NCI-H2081 (cell line): ENCODE data around the gene RAPGEF3.

ENCODE experiments used
- DNase-seq, 2 experiments: peaks; one replicate each; lab custom pipeline; 2025; lab: John Stamatoyannopoulos, UW

Gene RAPGEF3

GRCh38 chr12:47742253-47742825 is 16.3 kb downstream of the RAPGEF3 start:
- no peak for DNase-seq

GRCh38 chr12:47741340-47741703 is 17.4 kb downstream of the RAPGEF3 start:
- DNase-seq: peak; percentile 91 to 93

- no peak for DNase-seq
Measured at GRCh38 chr12:47740606-47741339, 17.9 kb downstream of the RAPGEF3 start.

- no peak for DNase-seq
Measured at GRCh38 chr12:47739979-47740378, 18.7 kb downstream of the RAPGEF3 start.

- no peak for DNase-seq
Measured at GRCh38 chr12:47739297-47739696, 19.4 kb downstream of the RAPGEF3 start.

GRCh38 chr12:47737936-47738594 is 20.6 kb downstream of the RAPGEF3 start:
- no peak for DNase-seq

- no peak for DNase-seq
Measured at GRCh38 chr12:47736877-47737676, 21.6 kb downstream of the RAPGEF3 start.

GRCh38 chr12:47736216-47736615 is 22.5 kb downstream of the RAPGEF3 start:
- no peak for DNase-seq

- no peak for DNase-seq
Measured at GRCh38 chr12:47735649-47736048, 23.0 kb downstream of the RAPGEF3 start.

- DNase-seq: no peak
Measured at GRCh38 chr12:47734725-47735480, 23.8 kb downstream of the RAPGEF3 start.

- DNase-seq: no peak
Measured at GRCh38 chr12:47733142-47733541, 25.5 kb downstream of the RAPGEF3 start.

GRCh38 chr12:47732504-47732903 is 26.2 kb downstream of the RAPGEF3 start:
- DNase-seq: no peak

GRCh38 chr12:47731723-47732122 is 27.0 kb downstream of the RAPGEF3 start:
- no peak for DNase-seq

GRCh38 chr12:47730341-47730744 is 28.3 kb downstream of the RAPGEF3 start:
- DNase-seq: no peak

GRCh38 chr12:47729233-47729632 is 29.4 kb downstream of the RAPGEF3 start:
- no peak for DNase-seq

GRCh38 chr12:47725893-47726292 is 32.8 kb downstream of the RAPGEF3 start:
- DNase-seq: no peak

GRCh38 chr12:47725091-47725772 is 33.4 kb downstream of the RAPGEF3 start, which contains the start of gene ENDOU:
Gene ENDOU, minus strand, starts transcription at chr12:47725490. Its CDS starts 77 bp downstream, at chr12:47725413.
- DNase-seq: no peak

- DNase-seq: no peak
Measured at GRCh38 chr12:47722941-47723631, 35.6 kb downstream of the RAPGEF3 start.

- DNase-seq: no peak
Measured at GRCh38 chr12:47722136-47722834, 36.4 kb downstream of the RAPGEF3 start.
